ENCODE measurements around the gene SCRN1.

- no peak for TF ChIP-seq CTCF (IDR thresholded peaks at IDR 0.05)
- no peak for TF ChIP-seq POLR2A (IDR thresholded peaks at IDR 0.05; ENCODE audit: low read depth)
- TF ChIP-seq POLR2AphosphoS5 (IDR thresholded peaks at IDR 0.05) = no peak
Observed at GRCh38 chr7:29945259-29945809, 44.3 kb downstream of the SCRN1 start.
